ENCODE measurements around the gene METTL27. TPM values are rescaled to one million over a fixed set of nuclear protein-coding genes. Genes with fewer than 3 reads are reported as not detected.

METTL27 gene
- total RNA-seq, 1 experiment from 2014 or later: 4.3 TPM

GRCh38 chr7:73860859-73861258, 18.5 kb upstream of the METTL27 start, which contains the start of gene TMEM270:
Gene TMEM270, plus strand, starts transcription at chr7:73861159. Its CDS starts 36 bp downstream, at chr7:73861195.
- H3K4me3 Mint-ChIP-seq: no peak within 1 kb of the TSS
- ChIA-PET POLR2A (no interaction called here), CTCF (interaction anchor here (1.1 kb wide), 1 partner anchor 166 kb away, joined by 3 read pairs; no protein-coding TSS in a partner anchor)
- H3K9me3 Mint-ChIP-seq: peaks cover 4% of the 10 kb centered on the region; the same call in 1 of the 2 replicates
- TF ChIP-seq PRDM15 (CRISPR knock-in tag; IDR thresholded peaks at IDR 0.05) (no peak), SMAD3 (CRISPR knock-in tag; IDR thresholded peaks at IDR 0.05; ENCODE audit: borderline replicate concordance) (no peak), TEAD1 (CRISPR knock-in tag; IDR thresholded peaks at IDR 0.05) (no peak)
- no peak within 1 kb of the TSS for H3K27ac Mint-ChIP-seq
- no peaks in the 10 kb centered on the region for H3K36me3 Mint-ChIP-seq
- no peaks in the 10 kb centered on the region; the same call in 1 of the 2 replicates for H3K4me1 Mint-ChIP-seq
- ATAC-seq (no peak), DNase-seq (ENCODE audit: low spot score) (no peak)
- peaks cover 10% of the 10 kb centered on the region; the same call in 1 of the 2 replicates for H3K27me3 Mint-ChIP-seq (ENCODE audit: low read depth)

- TF ChIP-seq EMX1 (CRISPR knock-in tag; IDR thresholded peaks at IDR 0.05) (no peak), TCF7 (CRISPR knock-in tag; IDR thresholded peaks at IDR 0.05; ENCODE audit: low read depth) (no peak), STAT6 (CRISPR knock-in tag; conservative IDR thresholded peaks at IDR 0.05; ENCODE audit: low read depth) (no peak), PRRX2 (CRISPR knock-in tag; IDR thresholded peaks at IDR 0.05) (no peak), SMAD3 (CRISPR knock-in tag; IDR thresholded peaks at IDR 0.05; ENCODE audit: borderline replicate concordance) (no peak), ZNF281 (CRISPR knock-in tag; IDR thresholded peaks at IDR 0.05) (no peak), CBFB (CRISPR knock-in tag; IDR thresholded peaks at IDR 0.05; ENCODE audit: low read depth) (no peak), USF2 (CRISPR knock-in tag; IDR thresholded peaks at IDR 0.05) (no peak), RELA (CRISPR knock-in tag; IDR thresholded peaks at IDR 0.05; ENCODE audit: borderline replicate concordance) (no peak), ZNF263 (CRISPR knock-in tag; IDR thresholded peaks at IDR 0.05; ENCODE audit: low read depth) (no peak), ZBTB43 (CRISPR knock-in tag; IDR thresholded peaks at IDR 0.05) (no peak)
- no peak for ATAC-seq
- ChIA-PET POLR2A (no interaction called here), CTCF (no interaction called here)
- Mint-ChIP-seq H3K36me3 (no peaks in the 10 kb centered on the region), H3K27me3 (ENCODE audit: low read depth) (peaks cover 21% of the 10 kb centered on the region), H3K4me3 (no peak overlapping the region), H3K27ac (0 out of 2 replicates have a peak overlapping the region, but pooled peaks have one; percentile 49), H3K9me3 (peaks cover 4% of the 10 kb centered on the region; the same call in 1 of the 2 replicates), H3K4me1 (peaks cover 2% of the 10 kb centered on the region; the same call in 1 of the 2 replicates)
- no peak for DNase-seq (ENCODE audit: low spot score)
These were observed 16.5 kb upstream of the METTL27 start for GRCh38 chr7:73858807-73859206.

Measured in WTC11 (cell line).